GM21367 (cell line): Measurements from ENCODE around the gene COL9A1.

ENCODE experiments used
- ATAC-seq: cut with Tn5 transposase; IDR thresholded peaks from one replicate; pipeline ENCODE4 v1.9.1; 2021; ENCODE audit not compliant: unreplicated experiment

Gene COL9A1

GRCh38 chr6:70234561-70235236 is 68.2 kb downstream of the COL9A1 start:
- ATAC-seq: no peak

- ATAC-seq: no peak
These were observed 71.6 kb downstream of the COL9A1 start for GRCh38 chr6:70231311-70231710.

GRCh38 chr6:70225055-70225454 is 77.8 kb downstream of the COL9A1 start:
- ATAC-seq: no peak

GRCh38 chr6:70222439-70222749 is 80.5 kb downstream of the COL9A1 start:
- ATAC-seq: no peak

- no peak for ATAC-seq
These were observed 81.0 kb downstream of the COL9A1 start for GRCh38 chr6:70221715-70222438.

GRCh38 chr6:70221025-70221714 is 81.7 kb downstream of the COL9A1 start:
- ATAC-seq: peak; percentile 72

GRCh38 chr6:70219943-70220613 is 82.8 kb downstream of the COL9A1 start:
- no peak for ATAC-seq

GRCh38 chr6:70216767-70217166 is 86.1 kb downstream of the COL9A1 start:
- no peak for ATAC-seq

GRCh38 chr6:70215460-70216108 is 87.3 kb downstream of the COL9A1 start:
- no peak for ATAC-seq

GRCh38 chr6:70210462-70210861 is 92.4 kb downstream of the COL9A1 start:
- ATAC-seq: no peak

GRCh38 chr6:70208235-70208790 is 94.6 kb downstream of the COL9A1 start:
- no peak for ATAC-seq

GRCh38 chr6:70198785-70199184 is 104.1 kb downstream of the COL9A1 start:
- ATAC-seq: no peak

- ATAC-seq: no peak
These were observed 106.4 kb downstream of the COL9A1 start for GRCh38 chr6:70196531-70196930.

- no peak for ATAC-seq
These were observed 108.5 kb downstream of the COL9A1 start for GRCh38 chr6:70194421-70194820.

GRCh38 chr6:70188202-70188601 is 114.7 kb downstream of the COL9A1 start:
- ATAC-seq: no peak

GRCh38 chr6:70186461-70186860 is 116.4 kb downstream of the COL9A1 start:
- no peak for ATAC-seq

- no peak for ATAC-seq
These were observed 118.2 kb downstream of the COL9A1 start for GRCh38 chr6:70184723-70185122.

- no peak for ATAC-seq
These were observed 119.3 kb downstream of the COL9A1 start for GRCh38 chr6:70183538-70183937.

GRCh38 chr6:70180901-70181599 is 121.8 kb downstream of the COL9A1 start:
- no peak for ATAC-seq

- ATAC-seq: no peak
These were observed 122.5 kb downstream of the COL9A1 start for GRCh38 chr6:70180183-70180900.
